Measurements from ENCODE around the gene HCN2. TPM values are rescaled to one million over a fixed set of nuclear protein-coding genes. Genes with fewer than 3 reads are reported as not detected.

HCN2 gene
- total and polyA plus RNA-seq, 4 donors = 8.6 to 85.8 (median 59.1) TPM

- WGBS (ENCODE audit: insufficient coverage) = 95% methylated on average over 57 of the region's 58 CpGs
- no peaks in the 10 kb centered on the region for H3K9me3 ChIP-seq (ENCODE audit: control insufficient read depth, insufficient read depth, low read length)
- H3K36me3 ChIP-seq (ENCODE audit: control insufficient read depth, insufficient read depth, low read length) = peaks cover 95% of the 10 kb centered on the region
- no peaks in the 10 kb centered on the region for H3K4me1 ChIP-seq (ENCODE audit: control insufficient read depth, insufficient read depth, low read length)
- H3K4me3 ChIP-seq (ENCODE audit: low read depth, low read length) = no peak overlapping the region
- no peak overlapping the region for H3K27ac ChIP-seq (ENCODE audit: low read depth, low read length)
- H3K27me3 ChIP-seq (ENCODE audit: control insufficient read depth, insufficient read depth, low read length) = no peaks in the 10 kb centered on the region
- no peak for DNase-seq (ENCODE audit: low read depth in 4 of 6, low spot score in 6 of 6)
Observed at GRCh38 chr19:651114-651818, 61.6 kb downstream of the HCN2 start.

- no peaks in the 10 kb centered on the region for H3K9me3 ChIP-seq (ENCODE audit: control insufficient read depth, insufficient read depth, low read length)
- H3K27me3 ChIP-seq (ENCODE audit: control insufficient read depth, insufficient read depth, low read length) = no peaks in the 10 kb centered on the region
- DNase-seq (ENCODE audit: low read depth in 4 of 6, low spot score in 6 of 6) = no peak
- H3K4me1 ChIP-seq (ENCODE audit: control insufficient read depth, insufficient read depth, low read length) = peaks cover 1% of the 10 kb centered on the region
- peaks cover 94% of the 10 kb centered on the region for H3K36me3 ChIP-seq (ENCODE audit: control insufficient read depth, insufficient read depth, low read length)
- no peak overlapping the region for H3K27ac ChIP-seq (ENCODE audit: low read depth, low read length)
- 87% methylated on average over 24 of the region's 24 CpGs for WGBS (ENCODE audit: insufficient coverage)
- no peak overlapping the region for H3K4me3 ChIP-seq (ENCODE audit: low read depth, low read length)
Observed at GRCh38 chr19:651991-652390, 62.3 kb downstream of the HCN2 start.

GRCh38 chr19:652467-653389 lies 63.0 kb downstream of the HCN2 start:
- 93% methylated on average over 48 of the region's 54 CpGs for WGBS (ENCODE audit: insufficient coverage)

GRCh38 chr19:653425-653824 lies 63.7 kb downstream of the HCN2 start:
- Histone ChIP-seq H3K27ac (ENCODE audit: low read depth, low read length) (no peak overlapping the region), H3K9me3 (ENCODE audit: control insufficient read depth, insufficient read depth, low read length) (no peaks in the 10 kb centered on the region)
- 92% methylated on average over 17 of the region's 17 CpGs for WGBS (ENCODE audit: insufficient coverage)

More at GRCh38 chr19:652467-653389, 63.0 kb downstream of the HCN2 start:
- no peak overlapping the region for H3K27ac ChIP-seq (ENCODE audit: low read depth, low read length)
- no peaks in the 10 kb centered on the region for H3K9me3 ChIP-seq (ENCODE audit: control insufficient read depth, insufficient read depth, low read length)
- H3K4me1 ChIP-seq (ENCODE audit: control insufficient read depth, insufficient read depth, low read length) = peaks cover 8% of the 10 kb centered on the region
- H3K27me3 ChIP-seq (ENCODE audit: control insufficient read depth, insufficient read depth, low read length) = no peaks in the 10 kb centered on the region
- H3K36me3 ChIP-seq (ENCODE audit: control insufficient read depth, insufficient read depth, low read length) = peaks cover 94% of the 10 kb centered on the region
- H3K4me3 ChIP-seq (ENCODE audit: low read depth, low read length) = no peak overlapping the region
- DNase-seq (ENCODE audit: low read depth in 4 of 6, low spot score in 6 of 6) = no peak

GRCh38 chr19:655691-656090 lies 66.0 kb downstream of the HCN2 start:
- Histone ChIP-seq H3K27ac (ENCODE audit: low read depth, low read length) (no peak overlapping the region), H3K4me1 (ENCODE audit: control insufficient read depth, insufficient read depth, low read length) (peaks cover 23% of the 10 kb centered on the region), H3K36me3 (ENCODE audit: control insufficient read depth, insufficient read depth, low read length) (peaks cover 93% of the 10 kb centered on the region), H3K4me3 (ENCODE audit: low read depth, low read length) (no peak overlapping the region), H3K27me3 (ENCODE audit: control insufficient read depth, insufficient read depth, low read length) (no peaks in the 10 kb centered on the region), H3K9me3 (ENCODE audit: control insufficient read depth, insufficient read depth, low read length) (no peaks in the 10 kb centered on the region)
- no peak for DNase-seq (ENCODE audit: low read depth in 4 of 6, low spot score in 6 of 6)
- WGBS (ENCODE audit: insufficient coverage) = 86% methylated on average over 16 of the region's 17 CpGs

More at GRCh38 chr19:653425-653824, 63.7 kb downstream of the HCN2 start:
- Histone ChIP-seq H3K27me3 (ENCODE audit: control insufficient read depth, insufficient read depth, low read length) (no peaks in the 10 kb centered on the region), H3K4me1 (ENCODE audit: control insufficient read depth, insufficient read depth, low read length) (peaks cover 13% of the 10 kb centered on the region), H3K36me3 (ENCODE audit: control insufficient read depth, insufficient read depth, low read length) (peaks cover 94% of the 10 kb centered on the region), H3K4me3 (ENCODE audit: low read depth, low read length) (no peak overlapping the region)
- DNase-seq (ENCODE audit: low read depth in 4 of 6, low spot score in 6 of 6) = no peak

- WGBS (ENCODE audit: insufficient coverage) = 89% methylated on average over 36 of the region's 43 CpGs
- no peak overlapping the region for H3K27ac ChIP-seq (ENCODE audit: low read depth, low read length)
- H3K4me1 ChIP-seq (ENCODE audit: control insufficient read depth, insufficient read depth, low read length) = peaks cover 36% of the 10 kb centered on the region
- H3K4me3 ChIP-seq (ENCODE audit: low read depth, low read length) = no peak overlapping the region
- no peak for DNase-seq (ENCODE audit: low read depth in 4 of 6, low spot score in 6 of 6)
- no peaks in the 10 kb centered on the region for H3K9me3 ChIP-seq (ENCODE audit: control insufficient read depth, insufficient read depth, low read length)
- H3K27me3 ChIP-seq (ENCODE audit: control insufficient read depth, insufficient read depth, low read length) = no peaks in the 10 kb centered on the region
- peaks cover 92% of the 10 kb centered on the region for H3K36me3 ChIP-seq (ENCODE audit: control insufficient read depth, insufficient read depth, low read length)
Observed at GRCh38 chr19:656751-657559, 67.3 kb downstream of the HCN2 start.

- WGBS (ENCODE audit: insufficient coverage) = 90% methylated on average over 19 of the region's 19 CpGs
- H3K4me1 ChIP-seq (ENCODE audit: control insufficient read depth, insufficient read depth, low read length) = peaks cover 39% of the 10 kb centered on the region
- H3K36me3 ChIP-seq (ENCODE audit: control insufficient read depth, insufficient read depth, low read length) = peaks cover 86% of the 10 kb centered on the region
- no peaks in the 10 kb centered on the region for H3K27me3 ChIP-seq (ENCODE audit: control insufficient read depth, insufficient read depth, low read length)
- no peak overlapping the region for H3K4me3 ChIP-seq (ENCODE audit: low read depth, low read length)
- H3K27ac ChIP-seq (ENCODE audit: low read depth, low read length) = no peak overlapping the region
- no peak for DNase-seq (ENCODE audit: low read depth in 4 of 6, low spot score in 6 of 6)
- H3K9me3 ChIP-seq (ENCODE audit: control insufficient read depth, insufficient read depth, low read length) = no peaks in the 10 kb centered on the region
Observed at GRCh38 chr19:657611-658010, 67.9 kb downstream of the HCN2 start.

- 73% methylated on average over 33 of the region's 33 CpGs for WGBS (ENCODE audit: insufficient coverage)
- Histone ChIP-seq H3K4me1 (ENCODE audit: control insufficient read depth, insufficient read depth, low read length) (peaks cover 39% of the 10 kb centered on the region), H3K27me3 (ENCODE audit: control insufficient read depth, insufficient read depth, low read length) (no peaks in the 10 kb centered on the region), H3K36me3 (ENCODE audit: control insufficient read depth, insufficient read depth, low read length) (peaks cover 79% of the 10 kb centered on the region), H3K9me3 (ENCODE audit: control insufficient read depth, insufficient read depth, low read length) (no peaks in the 10 kb centered on the region), H3K4me3 (ENCODE audit: low read depth, low read length) (no peak overlapping the region), H3K27ac (ENCODE audit: low read depth, low read length) (no peak overlapping the region)
- DNase-seq (ENCODE audit: low read depth in 4 of 6, low spot score in 6 of 6) = no peak
Observed at GRCh38 chr19:658059-658839, 68.6 kb downstream of the HCN2 start.
